Neuronal stem cell (in vitro differentiated cells): ENCODE data around the gene BTAF1.

Source experiments
- DNase-seq: peaks from one replicate; pipeline ENCODE4 v3.0.0-alpha.2; 2013; ENCODE audit warnings: low spot score
- H2AFZ ChIP-seq: one replicate; pipeline ENCODE4 v1.6.1; 2013; ENCODE audit warnings: mild to moderate bottlenecking, low read length, inconsistent platforms
- H2AK5ac ChIP-seq: 2 replicates; pipeline ENCODE4 v1.6.1; 2013; ENCODE audit warnings: low read depth, mild to moderate bottlenecking, inconsistent platforms, low read length, moderate library complexity, mixed read lengths
- H2BK120ac ChIP-seq: 2 replicates; pipeline ENCODE4 v1.6.1; 2013; ENCODE audit warnings: low read depth, mild to moderate bottlenecking, inconsistent platforms, low read length, moderate library complexity, mixed read lengths
- H2BK12ac ChIP-seq: one replicate; pipeline ENCODE4 v1.6.1; 2013; ENCODE audit warnings: low read length, inconsistent platforms
- H2BK15ac ChIP-seq: 2 replicates; pipeline ENCODE4 v1.6.1; 2013; ENCODE audit warnings: mild to moderate bottlenecking, low read length, inconsistent platforms, mixed read lengths
- H2BK5ac ChIP-seq: one replicate; pipeline ENCODE4 v1.6.1; 2013; ENCODE audit warnings: inconsistent platforms, mild to moderate bottlenecking, low read length, moderate library complexity
- H3K14ac ChIP-seq: one replicate; pipeline ENCODE4 v1.6.1; 2013; ENCODE audit warnings: low read length, inconsistent platforms
- H3K18ac ChIP-seq: 2 replicates; pipeline ENCODE4 v1.6.1; 2013; ENCODE audit warnings: low read length, inconsistent platforms
- H3K23ac ChIP-seq: 2 replicates; pipeline ENCODE4 v1.6.1; 2013; ENCODE audit warnings: low read depth, mild to moderate bottlenecking, mixed read lengths, low read length, inconsistent platforms; ENCODE audit not compliant: poor library complexity
- H3K27ac ChIP-seq: replicated peaks from 3 replicates; pipeline ENCODE4 v1.5.1; 2013; ENCODE audit warnings: low read length, inconsistent platforms
- H3K27me3 ChIP-seq, 3 experiments: 2 replicates each; pipeline ENCODE4 v1.6.1; 2013; ENCODE audit warnings: low read length in 3 of 3, mild to moderate bottlenecking in 2 of 3, inconsistent platforms in 1 of 3, low read depth in 1 of 3, mixed read lengths in 1 of 3, moderate library complexity in 1 of 3; ENCODE audit not compliant: control insufficient read depth in 3 of 3, insufficient read depth in 3 of 3
- H3K36me3 ChIP-seq, 2 donors: replicated peaks in 1 of 2; 2 replicates each; pipeline ENCODE4 v1.6.1; 2013; ENCODE audit warnings: low read length in 2 of 2; ENCODE audit not compliant: control insufficient read depth in 2 of 2, insufficient read depth in 2 of 2
- H3K4ac ChIP-seq: 2 replicates; pipeline ENCODE4 v1.6.1; 2013; ENCODE audit warnings: inconsistent platforms, mild to moderate bottlenecking, low read length, moderate library complexity
- H3K4me1 ChIP-seq, 2 donors: 1 replicate in 1 of 2; 2 replicates in 1 of 2; pipeline ENCODE4 v1.6.1; 2013; ENCODE audit warnings: low read length in 2 of 2, low read depth in 1 of 2; ENCODE audit not compliant: control insufficient read depth in 2 of 2, insufficient read depth in 1 of 2
- H3K4me2 ChIP-seq: one replicate; pipeline ENCODE4 v1.6.1; 2013; ENCODE audit warnings: mild to moderate bottlenecking, low read length, inconsistent platforms; ENCODE audit not compliant: insufficient read depth, poor library complexity, severe bottlenecking
- H3K4me3 ChIP-seq, 2 donors: 2 replicates each; pipeline ENCODE4 v1.5.1; 2013; ENCODE audit warnings: low read length in 2 of 2, mild to moderate bottlenecking in 2 of 2, inconsistent platforms in 1 of 2, moderate library complexity in 1 of 2
- H3K79me1 ChIP-seq: one replicate; pipeline ENCODE4 v1.6.1; 2013; ENCODE audit warnings: low read depth, mild to moderate bottlenecking, inconsistent platforms, low read length, moderate library complexity
- H3K9ac ChIP-seq: one replicate; pipeline ENCODE4 v1.6.1; 2013; ENCODE audit warnings: mild to moderate bottlenecking, low read depth, low read length, inconsistent platforms; ENCODE audit not compliant: poor library complexity
- H3K9me3 ChIP-seq, 2 donors: replicated peaks in 1 of 2; 2 replicates each; pipeline versions ENCODE3 to v1.6.1; 2013; ENCODE audit warnings: low read length in 2 of 2, mild to moderate bottlenecking in 2 of 2, inconsistent platforms in 1 of 2, low read depth in 1 of 2, mixed read lengths in 1 of 2, moderate library complexity in 1 of 2; ENCODE audit not compliant: control insufficient read depth in 2 of 2, insufficient read depth in 1 of 2
- H4K8ac ChIP-seq: one replicate; pipeline ENCODE4 v1.6.1; 2013; ENCODE audit warnings: low read depth, mild to moderate bottlenecking, inconsistent platforms, low read length, moderate library complexity
- H4K91ac ChIP-seq: one replicate; pipeline ENCODE4 v1.6.1; 2013; ENCODE audit warnings: low read length, low read depth, mild to moderate bottlenecking, inconsistent platforms; ENCODE audit not compliant: poor library complexity
- WGBS, 2 donors: extraction: QIAGEN DNeasy Blood & Tissue Kit; methylation state at CpG; one replicate each; pipeline ENCODE4 v1.1.7; 2013; ENCODE audit warnings: missing lambda C conversion rate in 2 of 2, mixed read lengths in 1 of 2; ENCODE audit not compliant: insufficient read length in 2 of 2, insufficient replicate concordance in 1 of 2; ENCODE audit errors: extremely low coverage in 2 of 2; 5-methylcytosine and 5-hydroxymethylcytosine counted together

BTAF1 gene

GRCh38 chr10:92068900-92069299 lies 145.3 kb downstream of the BTAF1 start:
- H3K9ac ChIP-seq: no peak overlapping the region
- WGBS, 2 donors: no CpG with 5 or more reads among the region's 1 CpG
- H2BK15ac ChIP-seq: no peak overlapping the region
- H3K23ac ChIP-seq: no peak overlapping the region
- no peaks in the 10 kb centered on the region for H3K27me3 ChIP-seq
- no peak overlapping the region for H2BK12ac ChIP-seq
- H3K4ac ChIP-seq: no peak overlapping the region
- no peak overlapping the region for H4K91ac ChIP-seq
- no peaks in the 10 kb centered on the region for H3K4me1 ChIP-seq
- no peak overlapping the region for H2BK5ac ChIP-seq
- no peak overlapping the region for H3K4me2 ChIP-seq
- H3K36me3 ChIP-seq: no peaks in the 10 kb centered on the region
- no peak overlapping the region for H3K4me3 ChIP-seq
- DNase-seq: no peak
- H2AFZ ChIP-seq: no peak overlapping the region
- no peak overlapping the region for H3K18ac ChIP-seq
- H2AK5ac ChIP-seq: no peak overlapping the region
- H3K14ac ChIP-seq: no peak overlapping the region
- H2BK120ac ChIP-seq: no peak overlapping the region
- H3K79me1 ChIP-seq: no peaks in the 10 kb centered on the region
- no peak overlapping the region for H4K8ac ChIP-seq
- no peaks in the 10 kb centered on the region for H3K9me3 ChIP-seq
- H3K27ac ChIP-seq: no peak overlapping the region

- no peak overlapping the region for H4K91ac ChIP-seq
- H3K79me1 ChIP-seq: no peaks in the 10 kb centered on the region
- H3K27ac ChIP-seq: no peak overlapping the region
- no peak overlapping the region for H3K4ac ChIP-seq
- no peaks in the 10 kb centered on the region for H3K9me3 ChIP-seq
- H2BK12ac ChIP-seq: no peak overlapping the region
- no peaks in the 10 kb centered on the region for H3K4me1 ChIP-seq
- no CpG with 5 or more reads among the region's 6 CpGs for WGBS, 2 donors
- H2BK120ac ChIP-seq: no peak overlapping the region
- no peak overlapping the region for H3K18ac ChIP-seq
- no peak overlapping the region for H3K23ac ChIP-seq
- H3K4me2 ChIP-seq: no peak overlapping the region
- no peak for DNase-seq
- no peaks in the 10 kb centered on the region for H3K36me3 ChIP-seq
- H3K4me3 ChIP-seq: no peak overlapping the region
- no peak overlapping the region for H3K14ac ChIP-seq
- H3K9ac ChIP-seq: no peak overlapping the region
- H2BK15ac ChIP-seq: no peak overlapping the region
- no peaks in the 10 kb centered on the region for H3K27me3 ChIP-seq
- no peak overlapping the region for H4K8ac ChIP-seq
- no peak overlapping the region for H2AFZ ChIP-seq
- H2BK5ac ChIP-seq: no peak overlapping the region
- H2AK5ac ChIP-seq: no peak overlapping the region
These were observed 150.7 kb downstream of the BTAF1 start for GRCh38 chr10:92074126-92074887.

- Histone ChIP-seq H3K23ac (no peak overlapping the region), H3K4me1 (no peaks in the 10 kb centered on the region), H2AK5ac (no peak overlapping the region), H3K36me3 (no peaks in the 10 kb centered on the region), H3K4me2 (no peak overlapping the region), H4K8ac (no peak overlapping the region), H3K9me3 (no peaks in the 10 kb centered on the region), H3K4ac (no peak overlapping the region), H3K18ac (no peak overlapping the region), H2AFZ (no peak overlapping the region), H2BK120ac (no peak overlapping the region), H2BK15ac (no peak overlapping the region), H3K79me1 (no peaks in the 10 kb centered on the region), H3K27me3 (no peaks in the 10 kb centered on the region), H3K14ac (no peak overlapping the region), H3K4me3 (no peak overlapping the region), H3K9ac (no peak overlapping the region), H2BK5ac (no peak overlapping the region), H4K91ac (no peak overlapping the region), H2BK12ac (no peak overlapping the region), H3K27ac (no peak overlapping the region)
- no peak for DNase-seq
These were observed 152.3 kb downstream of the BTAF1 start for GRCh38 chr10:92075829-92076228.

- Histone ChIP-seq H2AK5ac (no peak overlapping the region), H3K4me2 (no peak overlapping the region), H3K23ac (no peak overlapping the region), H3K27me3 (no peaks in the 10 kb centered on the region), H2BK120ac (no peak overlapping the region), H2BK15ac (no peak overlapping the region), H2AFZ (no peak overlapping the region), H3K9ac (no peak overlapping the region), H3K14ac (no peak overlapping the region), H4K91ac (no peak overlapping the region), H2BK5ac (no peak overlapping the region), H3K9me3 (no peaks in the 10 kb centered on the region), H3K36me3 (no peaks in the 10 kb centered on the region), H3K4me3 (no peak overlapping the region), H3K4ac (no peak overlapping the region), H4K8ac (no peak overlapping the region), H3K18ac (no peak overlapping the region), H3K4me1 (no peaks in the 10 kb centered on the region), H3K79me1 (no peaks in the 10 kb centered on the region), H2BK12ac (no peak overlapping the region), H3K27ac (no peak overlapping the region)
- no peak for DNase-seq
These were observed 153.2 kb downstream of the BTAF1 start for GRCh38 chr10:92076722-92077121.
